Fibroblast of skin of back (primary cell): ENCODE results near the gene BRI3BP. TPM values are rescaled to one million over a fixed set of nuclear protein-coding genes. Genes with fewer than 3 reads are reported as not detected.

ENCODE experiments used
- DNase-seq: peaks from one replicate; pipeline ENCODE4 v3.0.0-alpha.2; 2013
- polyA plus RNA-seq, 2 experiments: library from polyadenylated mRNA; unstranded; fragments of 120-200 nt; gene quantifications; one replicate each; pipeline ENCODE4 v1.2.1, GENCODE V29; 2013; ENCODE audit not compliant: insufficient read length in 2 of 2

Gene BRI3BP
- polyA plus RNA-seq (2013, experiment 1 of 2; ENCODE audit: insufficient read length), result 5.3 TPM
- polyA plus RNA-seq (2013, experiment 2 of 2; ENCODE audit: insufficient read length), result 3.1 TPM

GRCh38 chr12:124993626-124994436, at the start of gene BRI3BP:
Gene BRI3BP, plus strand, starts transcription at chr12:124993645. Its CDS starts 146 bp downstream, at chr12:124993791.
- peak; percentile 46 for DNase-seq

GRCh38 chr12:124946447-124946793, 47.0 kb upstream of the BRI3BP start:
- no peak for DNase-seq

- DNase-seq, result no peak
Observed at GRCh38 chr12:124947013-124947412, 46.4 kb upstream of the BRI3BP start.

GRCh38 chr12:124947561-124948398, 45.7 kb upstream of the BRI3BP start:
- no peak for DNase-seq

GRCh38 chr12:124949066-124949465, 44.4 kb upstream of the BRI3BP start:
- DNase-seq, result no peak

GRCh38 chr12:124949779-124950728, 43.4 kb upstream of the BRI3BP start:
- no peak for DNase-seq

GRCh38 chr12:124952295-124952694, 41.1 kb upstream of the BRI3BP start:
- no peak for DNase-seq

GRCh38 chr12:124952801-124953200, 40.6 kb upstream of the BRI3BP start:
- DNase-seq, result no peak

- DNase-seq, result no peak
Observed at GRCh38 chr12:124953689-124954405, 39.6 kb upstream of the BRI3BP start.

GRCh38 chr12:124954771-124955170, 38.7 kb upstream of the BRI3BP start:
- no peak for DNase-seq

- DNase-seq, result no peak
Observed at GRCh38 chr12:124956571-124956970, 36.9 kb upstream of the BRI3BP start.

- no peak for DNase-seq
Observed at GRCh38 chr12:124961055-124961454, 32.4 kb upstream of the BRI3BP start.

GRCh38 chr12:124963211-124963610, 30.2 kb upstream of the BRI3BP start:
- no peak for DNase-seq

GRCh38 chr12:124964251-124964650, 29.2 kb upstream of the BRI3BP start:
- no peak for DNase-seq

GRCh38 chr12:124964836-124965462, 28.5 kb upstream of the BRI3BP start:
- DNase-seq, result no peak

GRCh38 chr12:124967016-124967739, 26.3 kb upstream of the BRI3BP start:
- no peak for DNase-seq

GRCh38 chr12:124968656-124969055, 24.8 kb upstream of the BRI3BP start:
- DNase-seq, result no peak

- DNase-seq, result no peak
Observed at GRCh38 chr12:124970647-124971402, 22.6 kb upstream of the BRI3BP start.

- no peak for DNase-seq
Observed at GRCh38 chr12:124971603-124972002, 21.8 kb upstream of the BRI3BP start.

GRCh38 chr12:124972211-124972610, 21.2 kb upstream of the BRI3BP start:
- DNase-seq, result no peak
